Measurements from ENCODE around the gene CDRT4. TPM values are rescaled to one million over a fixed set of nuclear protein-coding genes. Genes with fewer than 3 reads are reported as not detected.

The CDRT4 gene
- total and polyA plus RNA-seq, 10 of the 15 experiments (the other 5 are each of a cell fraction or from before 2014, with no cell fraction given), result 0.11 to 1.3 (median 0.51) TPM; not detected in 3

- Histone ChIP-seq H3K79me2 (ENCODE audit: control insufficient read depth, insufficient read depth, low read length) (no peaks in the 10 kb centered on the region), H3K36me3 (ENCODE audit: control insufficient read depth in 2 of 2, insufficient read depth in 2 of 2, low read length in 1 of 2) (no peaks in the 10 kb centered on the region), H3K27ac (ENCODE audit: control insufficient read depth, insufficient read depth) (no peak overlapping the region), H3K4me2 (ENCODE audit: control insufficient read depth, insufficient read depth) (no peak overlapping the region), H3K4me1 (ENCODE audit: control insufficient read depth, insufficient read depth, low read length) (no peaks in the 10 kb centered on the region), H3K27me3 (replicated peaks in 1 of 2; ENCODE audit: control insufficient read depth in 2 of 2, insufficient read depth in 2 of 2, low read length in 1 of 2) (no peaks in the 10 kb centered on the region), H3K4me3 (no peak overlapping the region), H2AFZ (ENCODE audit: control insufficient read depth, low read depth, low read length) (no peak overlapping the region), H4K20me1 (ENCODE audit: control insufficient read depth, insufficient read depth) (no peaks in the 10 kb centered on the region), H3K9ac (ENCODE audit: control insufficient read depth, insufficient read depth, low read length) (no peak overlapping the region), H3K9me3 (replicated peaks; ENCODE audit: control insufficient read depth, insufficient read depth, low read length) (no peaks in the 10 kb centered on the region)
- FAIRE-seq (no peak), DNase-seq (ENCODE audit: low read depth, low spot score) (no peak), ATAC-seq (no peak)
- SMC1A ChIA-PET (ENCODE audit: uncharacterized antibody, unreplicated experiment), result no interaction called here
- intact Hi-C loops (cut with micrococcal nuclease; ENCODE audit: unreplicated experiment), result no loop called here
- in situ Hi-C loops (cut with MboI), result no loop called here
- BruUV-seq (replicated peaks), result no TSS peak
- RAD21 ChIA-PET (ENCODE audit: unreplicated experiment), result no interaction called here
- CTCF ChIA-PET, result interaction anchor here (0.6 to 1.5 kb wide), 2 partner anchors 868 to 1881 kb away, joined by 3 read pairs; no protein-coding TSS in a partner anchor
- POLR2A ChIA-PET, result no interaction called here
- TF ChIP-seq ZBTB40 (IDR thresholded peaks at IDR 0.05; ENCODE audit: borderline replicate concordance) (no peak), MYB (IDR thresholded peaks at IDR 0.05; ENCODE audit: borderline replicate concordance, low read depth, low read length) (no peak), SKIL (IDR thresholded peaks at IDR 0.05; ENCODE audit: low read depth, poor library complexity, severe bottlenecking) (no peak), RBBP5 (conservative IDR thresholded peaks at IDR 0.05) (no peak), NFXL1 (IDR thresholded peaks at IDR 0.05; ENCODE audit: borderline replicate concordance) (no peak), SUZ12 (IDR thresholded peaks at IDR 0.05; ENCODE audit: unreplicated experiment) (no peak), NR2C1 (IDR thresholded peaks at IDR 0.05) (no peak), CBX3 (IDR thresholded peaks at IDR 0.05; ENCODE audit: borderline replicate concordance, low read depth) (no peak), NRF1 (conservative IDR thresholded peaks at IDR 0.05; ENCODE audit: low read depth, low read length) (no peak), HCFC1 (IDR thresholded peaks at IDR 0.05; ENCODE audit: low read length) (no peak), WRNIP1 (IDR thresholded peaks at IDR 0.05; ENCODE audit: borderline replicate concordance, low read depth, low read length) (no peak), TBL1XR1 (IDR thresholded peaks at IDR 0.05; ENCODE audit: low read depth, low read length) (no peak), FOXM1 (IDR thresholded peaks at IDR 0.05; ENCODE audit: low read depth, low read length) (no peak), SREBF2 (IDR thresholded peaks at IDR 0.05; ENCODE audit: low read length) (no peak), BACH1 (IDR thresholded peaks at IDR 0.05; ENCODE audit: borderline replicate concordance) (no peak), ZNF217 (IDR thresholded peaks at IDR 0.05) (no peak)
- WGBS (ENCODE audit: insufficient coverage, insufficient replicate concordance, low lambda C conversion rate, missing lambda C conversion rate), result 54% methylated on average over 8 of the region's 8 CpGs
Observed at GRCh38 chr17:15475631-15476354, 8.4 kb upstream of the CDRT4 start.
